Memory B cell (primary cell): ENCODE data around the gene NYNRIN.
"Not testable (repeated sequence)": the region's sequence is repeated elsewhere in the genome, so short reads cannot be mapped to it uniquely, and the experiment has no call there.

Experiments used
- ATAC-seq: fragments of 150-1000 bp; cut with Tn5 transposase; 2 replicates; pipeline ENCODE4 v1.10.0; 2021; ENCODE audit warnings: low read depth, mild to moderate bottlenecking, moderate library complexity
- DNase-seq, 2 donors: peaks; one replicate each; pipeline ENCODE4 v3.0.0; 2022; ENCODE audit warnings: low spot score in 2 of 2
- H3K27ac Mint-ChIP-seq: one replicate; pipeline ENCODE4 v1.8.0; 2022; ENCODE audit warnings: mild to moderate bottlenecking, moderate library complexity, mixed read lengths
- H3K27me3 Mint-ChIP-seq: one replicate; pipeline ENCODE4 v1.8.0; 2022; ENCODE audit warnings: mixed read lengths
- H3K36me3 Mint-ChIP-seq: one replicate; pipeline ENCODE4 v1.8.0; 2022; ENCODE audit warnings: mild to moderate bottlenecking, mixed read lengths
- H3K4me1 Mint-ChIP-seq: one replicate; pipeline ENCODE4 v1.8.0; 2022; ENCODE audit warnings: mixed read lengths
- H3K4me3 Mint-ChIP-seq: one replicate; pipeline ENCODE4 v1.8.0; 2022; ENCODE audit warnings: mild to moderate bottlenecking, moderate library complexity, mixed read lengths
- H3K9me3 Mint-ChIP-seq: one replicate; pipeline ENCODE4 v1.8.0; 2022; ENCODE audit warnings: mixed read lengths

Gene NYNRIN

DNA sequence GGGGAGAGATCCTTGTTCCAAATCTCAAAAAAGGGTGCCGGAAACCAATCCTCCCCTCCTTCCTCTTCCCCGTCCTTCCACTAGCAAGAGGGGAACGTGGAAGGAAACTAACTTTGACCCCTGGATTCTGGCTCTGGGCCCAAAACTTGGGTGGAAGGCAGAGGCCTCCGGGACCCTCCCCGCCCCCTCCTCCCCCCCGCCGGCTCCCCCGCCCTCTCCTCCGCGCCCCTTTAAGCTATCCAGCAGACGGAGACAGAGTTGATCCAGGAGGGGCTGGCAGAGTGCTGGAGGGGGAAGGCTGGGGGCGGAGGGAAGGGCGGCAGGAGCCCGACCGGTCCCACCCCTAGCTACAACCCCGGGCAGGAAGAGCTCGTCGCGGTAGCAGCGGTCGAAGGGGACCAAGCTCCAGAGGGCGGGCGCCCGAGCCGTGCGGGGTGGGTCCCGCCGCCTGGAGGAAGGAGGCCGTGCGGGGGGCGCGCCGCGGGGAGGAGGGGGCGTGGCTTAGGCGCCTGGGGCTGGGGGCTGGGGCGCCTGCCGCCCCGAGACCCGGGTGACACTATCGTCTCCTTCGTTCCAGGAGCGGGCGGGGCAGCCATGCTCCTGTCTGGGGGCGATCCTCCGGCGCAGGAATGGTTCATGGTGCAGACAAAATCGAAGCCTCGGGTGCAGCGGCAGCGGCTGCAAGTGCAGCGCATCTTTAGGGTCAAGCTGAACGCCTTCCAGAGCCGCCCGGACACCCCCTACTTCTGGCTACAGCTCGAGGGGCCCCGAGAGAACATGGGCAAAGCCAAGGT lies at the start of gene NYNRIN:
Gene NYNRIN (plus strand): TSS at position 351 of the 794 bp plus-strand sequence. CDS start 244 bp downstream, at position 595.
- peak; percentile 78 for ATAC-seq
- H3K9me3 Mint-ChIP-seq = no peaks in the 10 kb centered on the region
- peaks cover 17% of the 10 kb centered on the region for H3K27me3 Mint-ChIP-seq
- no peak within 1 kb of the TSS for H3K27ac Mint-ChIP-seq
- peaks cover 6% of the 10 kb centered on the region for H3K4me1 Mint-ChIP-seq
- H3K4me3 Mint-ChIP-seq = peak within 1 kb of the TSS; percentile 77
- no peak for DNase-seq
- H3K36me3 Mint-ChIP-seq = no peaks in the 10 kb centered on the region

DNA sequence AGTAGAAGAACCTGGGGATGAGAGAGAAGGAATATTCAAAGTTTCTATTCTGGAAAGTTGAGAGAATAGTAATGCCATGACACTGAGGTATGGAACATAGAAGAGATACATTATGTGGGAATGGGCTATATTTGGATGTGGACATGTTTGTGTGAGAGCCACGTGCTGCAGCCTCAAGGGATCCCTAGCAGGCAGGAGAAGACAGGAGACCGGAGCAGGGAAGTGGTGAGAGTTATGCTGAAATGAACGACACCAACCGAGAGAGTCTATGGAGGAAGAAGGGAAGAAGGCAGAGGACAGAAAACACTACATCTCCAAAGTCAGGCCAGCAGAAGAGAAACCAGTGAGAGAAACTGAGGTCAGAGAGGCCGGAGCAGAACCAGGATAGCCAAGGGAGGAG lies 49.1 kb upstream of the NYNRIN start:
- H3K27me3 Mint-ChIP-seq = peaks cover 31% of the 10 kb centered on the region
- no peak overlapping the region for H3K4me3 Mint-ChIP-seq
- peaks cover 5% of the 10 kb centered on the region for H3K4me1 Mint-ChIP-seq
- ATAC-seq = no peak
- no peak overlapping the region for H3K27ac Mint-ChIP-seq
- DNase-seq = no peak
- no peaks in the 10 kb centered on the region for H3K9me3 Mint-ChIP-seq
- peaks cover 2% of the 10 kb centered on the region for H3K36me3 Mint-ChIP-seq

DNA sequence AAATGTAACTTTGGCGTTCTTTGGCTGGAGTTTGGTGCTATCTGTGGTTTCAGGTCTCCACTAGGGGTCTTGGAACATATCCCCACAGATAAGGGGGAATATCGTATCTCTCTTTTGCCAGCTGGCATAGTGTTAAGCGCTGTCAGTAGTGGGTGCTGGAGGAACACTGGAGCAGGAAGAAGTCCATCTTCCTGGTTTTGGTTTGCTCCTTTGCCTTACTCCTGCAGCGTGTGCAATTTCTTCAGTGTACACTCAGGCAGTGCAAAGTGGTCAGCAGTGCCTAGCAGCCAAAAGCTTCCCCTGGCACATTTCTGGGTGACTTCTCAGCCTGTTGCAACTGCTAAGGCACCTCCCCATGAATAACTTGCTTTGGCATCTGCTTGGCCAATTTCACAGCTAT lies 47.3 kb upstream of the NYNRIN start:
- DNase-seq (no peak), ATAC-seq (no peak)
- Mint-ChIP-seq H3K27ac (no peak overlapping the region), H3K4me3 (no peak overlapping the region), H3K36me3 (peaks cover 2% of the 10 kb centered on the region), H3K9me3 (no peaks in the 10 kb centered on the region), H3K4me1 (peaks cover 5% of the 10 kb centered on the region), H3K27me3 (peaks cover 26% of the 10 kb centered on the region)

DNA sequence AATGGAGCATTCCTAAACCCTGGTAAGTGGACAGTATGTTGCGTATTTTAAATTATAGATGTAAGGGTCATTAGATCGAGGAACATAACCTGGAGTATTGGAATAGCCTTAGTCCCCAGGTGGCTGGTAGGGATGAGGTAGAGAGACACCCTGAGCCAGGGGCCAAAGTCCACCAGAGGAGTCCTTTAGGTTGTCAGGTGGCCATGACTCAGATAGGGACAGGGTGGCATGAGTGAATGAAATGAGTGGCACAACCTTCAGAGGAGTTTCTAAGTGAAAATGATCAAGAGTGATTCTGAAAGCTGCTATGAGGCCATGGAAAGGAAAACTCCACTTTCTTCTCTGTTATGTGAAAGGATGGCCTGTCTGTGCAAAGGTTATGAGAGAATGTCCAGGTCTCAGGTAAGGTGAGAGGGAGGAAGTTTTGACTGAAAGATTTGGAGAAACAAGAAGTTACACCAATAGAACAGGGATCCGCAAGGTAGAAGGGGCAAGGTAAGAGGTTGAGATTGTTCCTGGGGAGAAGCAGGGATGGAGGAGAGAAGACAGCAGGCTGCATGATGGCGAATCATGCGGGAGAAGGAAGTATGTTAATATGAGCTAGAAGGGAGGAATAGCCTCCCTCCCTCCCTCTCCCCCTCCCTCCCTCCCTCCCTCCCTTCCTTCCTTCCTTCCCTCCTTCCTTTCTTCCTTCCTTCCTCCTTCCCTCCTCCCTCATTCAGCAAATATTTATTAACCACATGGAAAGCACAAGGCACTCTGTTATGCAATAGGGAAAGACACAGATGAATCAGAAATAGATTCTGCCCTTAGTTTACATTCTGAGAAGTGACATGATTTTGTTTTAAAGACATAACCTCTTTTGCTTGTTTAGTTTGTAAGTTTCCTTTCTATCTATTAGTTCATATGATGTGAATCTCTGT lies 45.0 kb upstream of the NYNRIN start:
- DNase-seq (no peak), ATAC-seq (no peak)
- H3K36me3 Mint-ChIP-seq = peaks cover 2% of the 10 kb centered on the region
- H3K27me3 Mint-ChIP-seq = peaks cover 25% of the 10 kb centered on the region
- H3K27ac Mint-ChIP-seq = no peak overlapping the region
- H3K4me1 Mint-ChIP-seq = peaks cover 5% of the 10 kb centered on the region
- no peaks in the 10 kb centered on the region for H3K9me3 Mint-ChIP-seq
- no peak overlapping the region for H3K4me3 Mint-ChIP-seq

DNA sequence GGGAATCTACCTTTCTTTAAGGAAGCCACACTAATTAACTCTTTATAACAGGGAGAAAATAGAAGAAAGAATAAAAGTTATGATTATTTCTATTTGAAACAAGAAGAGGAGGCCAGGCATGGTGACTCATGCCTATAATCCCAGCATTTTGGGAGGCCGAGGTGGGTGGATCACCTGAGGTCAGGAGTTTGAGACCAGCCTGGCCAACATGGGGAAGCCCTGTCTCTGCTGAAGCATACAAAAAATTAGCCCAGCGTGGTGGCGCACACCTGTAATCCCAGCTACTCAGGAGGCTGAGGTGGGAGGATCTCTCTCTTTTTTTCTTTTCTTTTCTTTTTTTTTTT lies 44.3 kb upstream of the NYNRIN start:
- H3K36me3 Mint-ChIP-seq = not testable (repeated sequence)

DNA sequence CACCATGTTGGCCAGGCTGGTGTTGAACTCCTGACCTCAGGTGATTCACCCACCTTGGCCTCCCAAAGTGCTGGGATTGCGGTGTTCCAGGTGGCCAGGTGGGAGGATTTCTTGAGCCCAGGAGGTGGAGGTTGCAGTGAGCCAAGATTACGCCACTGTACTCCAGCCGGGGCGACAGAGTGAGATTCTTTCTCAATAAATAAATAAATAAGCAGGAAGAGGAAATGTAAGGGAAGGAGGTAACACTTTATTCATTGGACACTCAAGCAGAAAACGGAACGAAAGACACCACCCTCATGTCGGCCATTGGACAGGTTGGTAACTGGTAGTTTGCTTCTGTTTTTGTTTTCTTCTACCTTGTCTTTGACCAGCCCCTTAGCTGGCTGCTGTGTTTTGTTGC lies 43.8 kb upstream of the NYNRIN start:
- peaks cover 18% of the 10 kb centered on the region for H3K27me3 Mint-ChIP-seq
- no peak overlapping the region for H3K27ac Mint-ChIP-seq
- no peaks in the 10 kb centered on the region for H3K36me3 Mint-ChIP-seq
- H3K4me1 Mint-ChIP-seq = peaks cover 5% of the 10 kb centered on the region
- H3K4me3 Mint-ChIP-seq = no peak overlapping the region
- H3K9me3 Mint-ChIP-seq = no peaks in the 10 kb centered on the region
- ATAC-seq = no peak
- DNase-seq = no peak

More for the DNA sequence above, 44.3 kb upstream of the NYNRIN start:
- ATAC-seq, DNase-seq, H3K4me3 Mint-ChIP-seq, H3K4me1 Mint-ChIP-seq, H3K27ac Mint-ChIP-seq, H3K9me3 Mint-ChIP-seq: not testable (repeated sequence)
- peaks cover 23% of the 10 kb centered on the region for H3K27me3 Mint-ChIP-seq

DNA sequence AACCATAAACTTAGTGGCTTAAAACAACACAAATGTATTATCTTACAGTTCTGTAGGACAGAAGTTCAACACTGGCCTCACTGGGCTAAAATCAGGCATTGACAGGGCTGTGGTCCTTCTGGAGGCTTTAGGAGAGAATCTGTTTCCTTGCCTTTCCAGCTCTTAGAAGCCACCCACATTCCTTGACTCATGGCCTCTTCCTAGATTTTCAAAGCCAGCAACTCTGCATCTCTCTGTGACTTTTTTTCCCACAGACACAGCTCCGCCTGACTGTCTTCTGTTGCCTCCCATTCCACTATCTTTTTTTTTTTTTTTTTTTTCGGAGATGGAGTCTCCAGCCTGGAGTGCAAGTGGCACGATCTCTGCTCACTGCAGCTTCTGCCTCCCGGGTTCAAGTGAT lies 42.6 kb upstream of the NYNRIN start:
- ATAC-seq (no peak), DNase-seq (no peak)
- Mint-ChIP-seq H3K4me1 (peaks cover 5% of the 10 kb centered on the region), H3K9me3 (no peaks in the 10 kb centered on the region), H3K36me3 (no peaks in the 10 kb centered on the region), H3K4me3 (no peak overlapping the region), H3K27me3 (peaks cover 14% of the 10 kb centered on the region), H3K27ac (no peak overlapping the region)

DNA sequence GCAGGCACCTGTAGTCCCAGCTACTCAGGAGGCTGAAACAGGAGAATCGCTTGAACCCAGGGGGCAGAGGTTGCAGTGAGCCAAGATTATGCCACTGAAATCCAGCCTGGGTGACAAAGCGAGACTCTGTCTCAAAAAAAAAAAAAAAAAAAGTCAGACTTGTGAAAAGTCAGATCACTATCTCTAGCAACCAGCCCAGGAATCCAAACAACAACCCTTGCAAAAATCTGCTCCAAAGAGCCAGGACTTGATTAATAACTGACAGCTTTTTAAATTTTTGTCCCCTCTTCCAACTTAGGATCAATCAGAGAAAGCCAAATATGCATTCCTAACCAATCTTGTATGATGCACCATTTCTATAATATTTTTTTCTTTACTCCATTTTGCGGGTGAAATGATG lies 38.5 kb upstream of the NYNRIN start:
- H3K27me3 Mint-ChIP-seq = peaks cover 9% of the 10 kb centered on the region
- DNase-seq = no peak
- H3K27ac Mint-ChIP-seq = no peak overlapping the region
- no peak for ATAC-seq
- H3K4me3 Mint-ChIP-seq = no peak overlapping the region
- no peaks in the 10 kb centered on the region for H3K36me3 Mint-ChIP-seq
- peaks cover 3% of the 10 kb centered on the region for H3K4me1 Mint-ChIP-seq
- H3K9me3 Mint-ChIP-seq = no peaks in the 10 kb centered on the region

DNA sequence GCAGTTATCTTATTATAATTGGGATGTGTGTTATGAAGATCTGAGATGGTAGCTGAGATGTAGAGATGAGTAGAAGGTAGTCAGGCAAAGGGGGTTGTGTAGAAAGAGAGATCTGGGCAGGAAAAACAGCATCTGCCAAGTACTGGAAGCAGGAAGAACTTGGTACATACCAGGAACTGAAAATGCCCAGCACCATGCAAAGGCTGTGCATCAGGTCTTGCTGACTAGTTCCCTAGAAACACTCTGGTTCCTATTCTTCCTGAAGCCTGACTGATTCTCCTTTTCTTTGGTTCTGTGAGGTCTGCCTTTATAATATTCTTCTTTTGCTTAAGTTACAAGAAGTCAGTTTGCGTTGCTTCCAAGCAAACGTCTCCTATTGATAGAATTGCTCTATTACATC lies 37.5 kb upstream of the NYNRIN start:
- H3K27me3 Mint-ChIP-seq = peaks cover 9% of the 10 kb centered on the region
- no peak for ATAC-seq

DNA sequence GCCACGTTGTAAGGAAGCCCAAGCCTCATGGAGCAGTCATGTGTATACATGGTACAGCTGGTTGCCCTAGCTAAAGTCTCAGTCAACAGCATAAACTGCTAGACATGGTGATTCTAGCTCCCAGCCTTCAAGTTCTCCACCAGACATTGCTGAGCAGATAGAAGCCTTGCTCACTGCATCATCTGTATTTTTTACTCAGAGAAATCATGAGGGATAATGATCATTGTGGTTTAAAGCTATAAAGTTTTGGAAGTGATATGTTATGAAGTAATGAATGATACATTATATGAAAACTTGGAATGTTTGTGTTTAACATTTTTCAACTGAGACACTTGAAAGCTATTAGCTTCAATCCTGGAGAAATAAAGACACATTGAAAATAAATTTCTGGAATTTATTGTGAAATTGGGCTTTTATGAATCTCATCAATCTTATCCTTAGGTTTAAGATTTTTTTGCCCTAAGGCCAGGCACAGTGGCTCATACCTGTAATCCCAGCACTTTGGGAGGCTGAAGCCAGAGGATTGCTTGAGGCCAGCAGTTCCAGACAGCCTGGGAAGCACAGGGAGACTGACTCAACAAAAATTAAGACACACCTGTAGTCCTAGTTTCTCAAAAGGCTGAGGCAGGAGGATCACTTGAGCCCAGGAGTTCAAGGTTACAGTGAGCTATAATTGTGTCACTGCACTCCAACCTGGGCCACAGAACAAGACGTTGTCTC lies 36.4 kb upstream of the NYNRIN start:
- H3K4me1 Mint-ChIP-seq = peaks cover 16% of the 10 kb centered on the region
- H3K36me3 Mint-ChIP-seq = no peaks in the 10 kb centered on the region
- H3K27ac Mint-ChIP-seq = no peak overlapping the region
- H3K27me3 Mint-ChIP-seq = peaks cover 10% of the 10 kb centered on the region
- no peaks in the 10 kb centered on the region for H3K9me3 Mint-ChIP-seq
- ATAC-seq (no peak), DNase-seq (no peak)
- no peak overlapping the region for H3K4me3 Mint-ChIP-seq

More for the DNA sequence above, 37.5 kb upstream of the NYNRIN start:
- H3K36me3 Mint-ChIP-seq = no peaks in the 10 kb centered on the region
- H3K4me3 Mint-ChIP-seq = no peak overlapping the region
- no peak overlapping the region for H3K27ac Mint-ChIP-seq
- H3K4me1 Mint-ChIP-seq = peaks cover 8% of the 10 kb centered on the region
- no peaks in the 10 kb centered on the region for H3K9me3 Mint-ChIP-seq
- DNase-seq = no peak

DNA sequence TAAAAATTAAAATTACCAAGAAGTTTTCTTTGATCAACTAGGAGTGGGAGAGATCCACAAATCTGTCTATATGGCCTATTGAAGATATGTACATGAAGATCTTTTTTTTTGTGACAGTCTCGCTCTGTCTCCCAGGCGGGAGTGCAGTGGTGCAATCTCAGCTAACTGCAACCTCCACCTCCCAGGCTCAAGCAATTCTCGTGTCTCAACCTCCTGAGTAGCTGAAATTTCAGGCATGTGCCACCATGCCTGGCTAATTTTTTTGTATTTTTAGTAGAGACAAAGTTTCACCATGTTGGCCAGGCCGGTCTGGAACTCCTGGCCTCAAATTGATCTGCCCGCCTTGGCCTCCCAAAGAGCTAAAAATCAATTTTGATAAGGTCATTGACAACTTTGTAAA lies 35.4 kb upstream of the NYNRIN start:
- H3K36me3 Mint-ChIP-seq = no peaks in the 10 kb centered on the region
- H3K27ac Mint-ChIP-seq = no peak overlapping the region
- ATAC-seq = no peak
- H3K4me3 Mint-ChIP-seq = no peak overlapping the region
- no peaks in the 10 kb centered on the region for H3K9me3 Mint-ChIP-seq
- peaks cover 15% of the 10 kb centered on the region for H3K27me3 Mint-ChIP-seq
- no peak for DNase-seq
- H3K4me1 Mint-ChIP-seq = peaks cover 26% of the 10 kb centered on the region

DNA sequence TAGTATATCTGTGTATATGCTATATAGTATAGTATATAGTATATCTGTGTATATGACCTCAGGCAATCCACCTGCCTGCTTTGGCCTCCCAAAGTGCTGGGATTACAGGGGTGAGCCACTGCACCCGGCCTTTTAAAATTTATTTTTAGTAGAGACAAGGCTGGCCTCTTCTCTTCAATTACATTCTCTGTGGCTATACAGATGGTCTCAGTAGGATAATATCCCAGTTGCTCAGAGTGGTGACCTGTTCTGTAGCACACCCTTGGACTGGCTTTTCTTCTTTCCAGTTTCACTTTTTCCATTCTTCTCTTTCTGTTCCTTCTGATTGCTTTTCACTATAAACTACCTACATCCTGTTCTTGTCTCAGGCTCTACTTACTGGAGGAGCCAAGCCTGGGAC lies 34.0 kb upstream of the NYNRIN start:
- peaks cover 15% of the 10 kb centered on the region for H3K27me3 Mint-ChIP-seq
- no peak overlapping the region for H3K4me3 Mint-ChIP-seq

DNA sequence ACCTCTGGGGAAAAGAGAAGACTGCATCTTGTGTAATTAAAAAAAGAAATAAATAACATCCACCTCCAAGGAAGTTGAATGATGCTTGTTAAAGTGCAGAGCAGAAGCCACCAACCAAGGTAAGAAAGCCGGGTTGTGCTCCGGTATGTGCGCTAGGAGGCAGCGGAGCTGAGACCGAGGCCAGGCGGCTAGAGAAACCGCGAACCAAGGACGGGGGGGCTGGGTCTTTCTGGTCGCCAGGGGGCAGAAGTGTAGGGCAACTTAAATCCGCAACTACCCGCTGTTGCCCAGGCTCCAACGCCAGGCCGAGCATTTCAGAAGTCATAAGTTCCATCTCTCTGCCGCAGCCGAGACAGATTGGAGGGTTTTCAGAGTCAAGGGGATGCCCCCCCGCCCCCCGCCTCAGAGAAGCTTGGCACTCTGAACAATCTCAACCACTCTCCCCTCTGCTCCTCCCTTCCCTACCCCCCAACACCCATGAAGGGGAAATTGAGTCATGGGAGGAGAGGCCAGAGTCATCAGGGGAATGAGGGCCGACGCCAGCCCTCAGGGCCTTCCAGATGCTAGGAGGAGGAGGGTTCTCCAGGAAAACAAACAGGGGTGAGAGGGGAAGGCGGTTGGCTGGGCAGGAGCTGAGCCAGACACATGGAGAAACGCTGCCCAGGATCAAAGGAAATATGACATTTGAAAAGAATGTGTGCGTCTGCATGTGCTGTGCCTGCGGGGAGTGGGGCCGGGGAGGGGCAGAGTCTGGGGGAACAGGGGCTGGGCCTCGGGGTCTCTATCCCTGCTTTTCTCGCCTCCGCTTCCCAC lies 33.0 kb upstream of the NYNRIN start:
- peak overlapping the region; percentile 84 for H3K27ac Mint-ChIP-seq
- H3K36me3 Mint-ChIP-seq = no peaks in the 10 kb centered on the region

More for the DNA sequence above, 34.0 kb upstream of the NYNRIN start:
- Mint-ChIP-seq H3K36me3 (no peaks in the 10 kb centered on the region), H3K9me3 (no peaks in the 10 kb centered on the region), H3K4me1 (peaks cover 29% of the 10 kb centered on the region), H3K27ac (no peak overlapping the region)
- ATAC-seq (no peak), DNase-seq (no peak)

More for the DNA sequence above, 33.0 kb upstream of the NYNRIN start:
- Mint-ChIP-seq H3K4me3 (peak overlapping the region; percentile 92), H3K4me1 (peaks cover 29% of the 10 kb centered on the region), H3K27me3 (peaks cover 15% of the 10 kb centered on the region), H3K9me3 (no peaks in the 10 kb centered on the region)
- DNase-seq = peak; percentile 74 to 77
- peak; percentile 62 for ATAC-seq
